ENCODE measurements around the gene ALDH1A1. TPM values are rescaled to one million over a fixed set of nuclear protein-coding genes. Genes with fewer than 3 reads are reported as not detected.
"Not testable (repeated sequence)": the region's sequence is repeated elsewhere in the genome, so short reads cannot be mapped to it uniquely, and the experiment has no call there.

Gene ALDH1A1
- total RNA-seq, 2 experiments from 2014 or later = not detected

GRCh38 chr9:72947984-72948465, 4.8 kb downstream of the ALDH1A1 start:
- no peaks in the 10 kb centered on the region for H3K36me3 Mint-ChIP-seq
- intact Hi-C loops (cut with micrococcal nuclease) = no loop called here
- peaks cover 21% of the 10 kb centered on the region for H3K27me3 Mint-ChIP-seq
- H3K9me3 Mint-ChIP-seq = no peaks in the 10 kb centered on the region
- ChIA-PET POLR2A (no interaction called here), CTCF (no interaction called here)
- H3K4me1 Mint-ChIP-seq (ENCODE audit: low read depth) = peaks cover 2% of the 10 kb centered on the region
- H3K4me3 Mint-ChIP-seq = no peak overlapping the region
- DNase-seq = no peak
- no peak overlapping the region for H3K27ac Mint-ChIP-seq

DNA sequence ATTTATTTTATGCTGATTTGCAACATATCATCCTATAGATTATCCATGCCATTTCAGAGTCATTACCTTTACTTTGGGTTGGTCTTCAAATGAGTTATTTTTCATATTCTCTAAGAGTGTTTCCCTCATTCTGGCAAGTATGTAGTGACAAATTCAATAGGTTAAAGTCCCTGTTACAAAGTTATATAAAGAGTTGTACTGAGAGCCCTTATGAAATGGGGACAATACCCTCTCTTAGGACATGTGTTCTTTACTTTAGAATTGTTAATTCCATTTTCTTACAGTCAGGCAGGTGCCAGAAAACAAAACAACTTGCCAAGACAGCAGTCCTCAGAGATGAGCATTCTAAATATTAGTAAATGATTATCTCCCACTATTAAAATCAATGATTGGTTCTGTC, 6.0 kb downstream of the ALDH1A1 start:
- intact Hi-C loops (cut with micrococcal nuclease) = no loop called here
- ChIA-PET POLR2A (no interaction called here), CTCF (no interaction called here)
- Mint-ChIP-seq H3K9me3 (no peaks in the 10 kb centered on the region), H3K27ac (no peak overlapping the region), H3K36me3 (no peaks in the 10 kb centered on the region), H3K4me3 (no peak overlapping the region), H3K27me3 (peaks cover 23% of the 10 kb centered on the region), H3K4me1 (ENCODE audit: low read depth) (no peaks in the 10 kb centered on the region)
- no peak for DNase-seq

DNA sequence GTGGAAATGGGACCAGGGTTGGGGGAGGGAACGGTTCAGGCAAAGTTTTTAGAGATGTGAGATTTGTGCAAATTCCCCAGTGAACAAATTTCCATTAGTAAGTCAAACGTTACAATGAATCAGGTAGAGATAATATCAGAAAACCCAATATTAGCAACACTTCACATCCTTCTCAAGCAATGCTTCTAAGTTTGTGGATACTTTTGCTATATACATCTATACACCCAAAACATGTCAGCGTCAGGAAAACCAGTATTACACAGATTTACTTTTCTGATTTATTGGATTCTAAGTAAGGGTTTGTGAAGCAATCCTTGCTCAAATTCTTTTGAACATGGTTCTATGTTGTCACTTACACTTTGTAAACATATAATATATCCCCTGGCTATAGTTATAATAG, 6.5 kb downstream of the ALDH1A1 start:
- no peak overlapping the region for H3K4me3 Mint-ChIP-seq
- intact Hi-C loops (cut with micrococcal nuclease) = no loop called here
- H3K9me3 Mint-ChIP-seq = no peaks in the 10 kb centered on the region
- ChIA-PET CTCF (no interaction called here), POLR2A (no interaction called here)
- no peak overlapping the region for H3K27ac Mint-ChIP-seq
- DNase-seq = no peak
- no peaks in the 10 kb centered on the region for H3K36me3 Mint-ChIP-seq
- no peaks in the 10 kb centered on the region for H3K4me1 Mint-ChIP-seq (ENCODE audit: low read depth)
- H3K27me3 Mint-ChIP-seq = peaks cover 23% of the 10 kb centered on the region

- Mint-ChIP-seq H3K4me3 (no peak overlapping the region), H3K4me1 (ENCODE audit: low read depth) (no peaks in the 10 kb centered on the region), H3K9me3 (no peaks in the 10 kb centered on the region), H3K27ac (no peak overlapping the region), H3K36me3 (no peaks in the 10 kb centered on the region), H3K27me3 (peaks cover 23% of the 10 kb centered on the region)
- CTCF ChIA-PET = no interaction called here
- intact Hi-C loops (cut with micrococcal nuclease) = no loop called here
- DNase-seq = no peak
- POLR2A ChIA-PET = no interaction called here
Observed at GRCh38 chr9:72945391-72945790, 7.5 kb downstream of the ALDH1A1 start.

DNA sequence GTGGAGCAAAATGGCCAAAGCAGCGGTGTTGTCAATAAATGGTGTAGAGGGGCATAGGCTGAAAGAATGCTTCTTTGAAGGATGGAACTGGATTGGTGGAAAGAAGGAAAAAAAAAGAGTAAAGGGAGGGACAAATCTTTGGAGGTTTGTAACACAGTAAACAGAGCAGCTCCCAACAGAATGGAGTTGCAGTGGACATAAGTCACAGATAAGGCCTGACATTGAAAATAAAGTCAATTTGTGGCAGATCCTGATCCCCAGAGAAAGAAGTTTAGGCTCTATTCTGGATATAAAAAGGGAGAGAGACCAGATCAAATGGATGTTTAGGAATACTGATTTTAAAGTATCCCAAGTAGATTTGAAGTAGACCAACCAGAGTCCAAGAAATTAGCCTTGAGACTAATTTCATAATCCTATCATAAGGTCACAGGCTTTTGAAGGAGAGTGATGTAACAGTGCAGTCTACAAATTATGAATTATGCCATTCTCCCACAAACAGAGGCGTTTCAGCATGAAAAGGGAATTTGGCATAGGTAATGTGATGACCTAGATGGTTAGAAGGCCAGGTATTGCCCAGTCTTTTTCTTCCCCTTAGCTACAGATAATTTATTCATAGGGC, 8.9 kb downstream of the ALDH1A1 start:
- no peak for DNase-seq
- ChIA-PET CTCF (no interaction called here), POLR2A (no interaction called here)
- Mint-ChIP-seq H3K27me3 (peaks cover 16% of the 10 kb centered on the region), H3K9me3 (no peaks in the 10 kb centered on the region), H3K36me3 (no peaks in the 10 kb centered on the region), H3K4me3 (no peak overlapping the region), H3K27ac (no peak overlapping the region), H3K4me1 (ENCODE audit: low read depth) (no peaks in the 10 kb centered on the region)
- intact Hi-C loops (cut with micrococcal nuclease) = no loop called here

DNA sequence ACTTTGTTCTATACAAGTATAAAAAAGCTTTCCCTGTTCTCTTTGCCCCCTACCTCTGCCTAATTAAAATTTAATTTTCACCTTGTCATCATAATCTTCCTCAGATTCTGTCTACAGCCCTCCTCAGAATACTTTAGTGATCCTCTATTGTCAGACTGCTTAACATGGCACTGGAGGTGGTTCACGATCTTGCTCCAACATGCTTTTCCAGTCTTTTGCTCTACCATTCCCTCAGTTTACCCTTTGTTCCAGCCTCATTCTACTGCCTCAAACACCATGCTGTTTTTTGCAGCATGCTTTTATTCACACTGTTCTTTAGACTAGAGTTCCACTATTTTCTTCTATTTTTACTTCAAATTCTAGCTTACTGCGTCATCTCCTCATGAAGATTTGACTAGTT, 10.4 kb downstream of the ALDH1A1 start:
- CTCF ChIA-PET = interaction anchor here (0.9 kb wide), 1 partner anchor 79 kb away, joined by 3 read pairs; no protein-coding TSS in a partner anchor
- H3K27ac Mint-ChIP-seq = no peak overlapping the region

GRCh38 chr9:72939581-72939980, 13.3 kb downstream of the ALDH1A1 start:
- intact Hi-C loops (cut with micrococcal nuclease); DNase-seq; H3K36me3 Mint-ChIP-seq; H3K27ac Mint-ChIP-seq; H3K4me3 Mint-ChIP-seq; H3K9me3 Mint-ChIP-seq; CTCF ChIA-PET; H3K27me3 Mint-ChIP-seq; POLR2A ChIA-PET; H3K4me1 Mint-ChIP-seq (ENCODE audit: low read depth): not testable (repeated sequence)

More for the DNA sequence above, 10.4 kb downstream of the ALDH1A1 start:
- POLR2A ChIA-PET = no interaction called here
- no peaks in the 10 kb centered on the region for H3K4me1 Mint-ChIP-seq (ENCODE audit: low read depth)
- no peak overlapping the region for H3K4me3 Mint-ChIP-seq
- no peaks in the 10 kb centered on the region for H3K36me3 Mint-ChIP-seq
- peaks cover 9% of the 10 kb centered on the region for H3K27me3 Mint-ChIP-seq
- intact Hi-C loops (cut with micrococcal nuclease) = no loop called here
- DNase-seq = no peak
- no peaks in the 10 kb centered on the region for H3K9me3 Mint-ChIP-seq

DNA sequence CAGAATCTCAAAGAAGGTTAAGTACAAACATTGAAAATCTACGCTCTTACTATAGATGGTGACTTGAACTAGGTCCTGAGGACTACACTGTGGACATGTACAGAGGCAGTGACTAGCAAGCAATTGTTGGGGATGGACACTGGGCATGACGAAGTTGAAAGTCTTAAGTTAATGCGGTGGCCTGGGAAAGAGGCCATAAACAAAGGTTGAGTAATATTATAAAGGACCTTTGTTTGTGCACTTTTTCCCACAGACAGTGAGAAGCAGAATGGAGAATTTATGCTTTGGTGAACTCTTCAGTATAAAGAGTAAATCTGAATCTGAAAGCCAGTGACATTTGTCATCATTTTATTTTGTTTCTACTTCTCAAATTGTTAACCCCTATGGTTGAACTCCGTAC, 15.3 kb downstream of the ALDH1A1 start:
- intact Hi-C loops (cut with micrococcal nuclease) = no loop called here
- POLR2A ChIA-PET = no interaction called here
- peaks cover 2% of the 10 kb centered on the region for H3K27me3 Mint-ChIP-seq

DNA sequence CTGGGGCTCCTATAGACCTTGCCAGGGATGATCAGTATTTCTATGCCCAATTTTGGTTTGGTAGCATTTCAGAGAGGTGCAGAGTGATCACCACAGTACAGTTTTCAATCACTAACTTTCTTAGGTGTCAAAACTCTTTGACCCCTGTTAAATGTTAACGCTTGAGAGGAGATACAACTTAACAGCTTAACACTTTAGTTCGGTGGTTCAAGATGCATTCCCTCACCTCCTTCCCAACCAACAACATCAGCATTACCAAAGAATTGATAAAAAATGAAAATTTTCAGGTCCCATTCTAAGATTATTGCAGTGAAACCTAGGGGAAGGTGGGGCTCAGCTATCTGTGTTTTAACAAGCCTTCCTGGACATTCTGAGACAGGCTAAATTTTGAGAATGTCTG, 16.2 kb downstream of the ALDH1A1 start:
- Mint-ChIP-seq H3K27ac (no peak overlapping the region), H3K9me3 (no peaks in the 10 kb centered on the region), H3K36me3 (no peaks in the 10 kb centered on the region), H3K4me1 (ENCODE audit: low read depth) (no peaks in the 10 kb centered on the region), H3K4me3 (no peak overlapping the region), H3K27me3 (no peaks in the 10 kb centered on the region)
- ChIA-PET CTCF (no interaction called here), POLR2A (no interaction called here)
- intact Hi-C loops (cut with micrococcal nuclease) = no loop called here
- DNase-seq = no peak

More for the DNA sequence above, 15.3 kb downstream of the ALDH1A1 start:
- Mint-ChIP-seq H3K9me3 (no peaks in the 10 kb centered on the region), H3K4me1 (ENCODE audit: low read depth) (no peaks in the 10 kb centered on the region), H3K36me3 (no peaks in the 10 kb centered on the region), H3K4me3 (no peak overlapping the region), H3K27ac (no peak overlapping the region)
- CTCF ChIA-PET = no interaction called here
- DNase-seq = no peak

DNA sequence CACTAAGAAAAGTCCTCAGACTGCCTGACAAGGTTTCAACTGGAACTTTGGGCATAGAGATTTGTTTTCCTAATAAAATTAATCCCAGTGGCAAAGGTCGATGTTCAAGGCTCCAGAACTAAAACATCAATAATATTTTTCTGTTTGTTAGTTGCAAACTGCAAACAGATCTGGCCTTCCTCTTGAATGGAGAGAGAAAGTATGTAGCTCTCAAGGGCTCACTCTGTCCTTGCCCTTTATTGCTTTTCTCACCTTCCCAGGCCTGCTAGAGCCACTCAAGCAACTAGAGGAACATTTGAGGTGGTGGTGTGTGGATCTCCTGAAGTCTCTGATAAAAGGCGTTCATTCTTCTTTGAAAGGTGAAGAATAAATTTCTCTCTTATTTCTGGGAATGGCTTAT, 16.6 kb downstream of the ALDH1A1 start:
- Mint-ChIP-seq H3K4me1 (ENCODE audit: low read depth) (no peaks in the 10 kb centered on the region), H3K4me3 (no peak overlapping the region), H3K36me3 (no peaks in the 10 kb centered on the region), H3K27ac (no peak overlapping the region), H3K27me3 (no peaks in the 10 kb centered on the region), H3K9me3 (no peaks in the 10 kb centered on the region)
- ChIA-PET CTCF (no interaction called here), POLR2A (no interaction called here)
- intact Hi-C loops (cut with micrococcal nuclease) = no loop called here
- no peak for DNase-seq

DNA sequence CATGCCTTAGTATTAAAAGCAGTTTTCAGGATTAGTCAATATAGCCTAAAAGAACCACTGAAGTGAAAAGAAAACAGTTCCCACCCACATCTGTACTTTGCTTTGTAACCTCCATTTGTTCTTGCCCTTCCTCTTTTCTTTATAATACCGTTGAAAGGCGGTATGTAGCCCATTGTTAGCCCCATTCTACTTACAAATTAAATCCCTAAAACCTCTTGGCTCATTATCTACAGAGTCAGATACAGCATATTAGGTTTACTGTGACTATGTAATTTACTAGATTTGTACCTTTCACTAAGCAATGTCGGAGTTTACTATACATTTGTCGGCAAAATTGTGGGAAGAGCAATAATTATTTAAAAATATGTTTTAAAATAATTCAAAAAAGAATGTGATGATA, 17.3 kb downstream of the ALDH1A1 start:
- Mint-ChIP-seq H3K9me3 (no peaks in the 10 kb centered on the region), H3K4me3 (no peak overlapping the region), H3K4me1 (ENCODE audit: low read depth) (no peaks in the 10 kb centered on the region), H3K36me3 (no peaks in the 10 kb centered on the region), H3K27ac (no peak overlapping the region), H3K27me3 (no peaks in the 10 kb centered on the region)
- intact Hi-C loops (cut with micrococcal nuclease) = no loop called here
- ChIA-PET POLR2A (no interaction called here), CTCF (no interaction called here)
- no peak for DNase-seq

- ChIA-PET POLR2A (no interaction called here), CTCF (no interaction called here)
- H3K9me3 Mint-ChIP-seq = no peaks in the 10 kb centered on the region
- no peak for DNase-seq
- H3K27me3 Mint-ChIP-seq = no peaks in the 10 kb centered on the region
- intact Hi-C loops (cut with micrococcal nuclease) = no loop called here
- no peaks in the 10 kb centered on the region for H3K36me3 Mint-ChIP-seq
- no peak overlapping the region for H3K27ac Mint-ChIP-seq
- H3K4me1 Mint-ChIP-seq (ENCODE audit: low read depth) = no peaks in the 10 kb centered on the region
- no peak overlapping the region for H3K4me3 Mint-ChIP-seq
Observed at GRCh38 chr9:72933730-72934665, 18.9 kb downstream of the ALDH1A1 start.

DNA sequence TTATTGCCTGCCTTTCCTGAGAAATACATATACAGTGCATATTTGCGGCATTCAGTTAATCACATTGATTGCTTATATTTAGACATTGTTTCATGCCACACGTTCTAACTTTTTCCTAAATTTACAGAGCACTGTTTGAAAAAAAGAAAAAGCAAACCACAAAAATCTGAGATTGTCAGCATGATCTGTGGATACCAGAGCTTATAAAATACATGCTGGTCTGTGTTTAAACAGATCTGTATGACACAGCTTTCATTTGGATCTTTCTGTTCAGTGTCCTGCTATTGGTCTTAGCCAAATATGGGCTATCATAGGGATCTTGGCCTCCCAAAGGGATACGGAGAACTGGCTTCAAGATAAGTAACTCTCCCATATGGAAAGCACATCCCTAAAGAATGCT, 20.2 kb downstream of the ALDH1A1 start:
- POLR2A ChIA-PET = no interaction called here
- no peak overlapping the region for H3K4me3 Mint-ChIP-seq
- H3K9me3 Mint-ChIP-seq = no peaks in the 10 kb centered on the region
- no peak for DNase-seq
- intact Hi-C loops (cut with micrococcal nuclease) = no loop called here
- no peak overlapping the region for H3K27ac Mint-ChIP-seq
- H3K36me3 Mint-ChIP-seq = no peaks in the 10 kb centered on the region
- CTCF ChIA-PET = interaction anchor here (1.0 kb wide), 1 partner anchor 908 kb away, joined by 3 read pairs; no protein-coding TSS in a partner anchor
- H3K4me1 Mint-ChIP-seq (ENCODE audit: low read depth) = no peaks in the 10 kb centered on the region
- no peaks in the 10 kb centered on the region for H3K27me3 Mint-ChIP-seq
